Glomerular visceral epithelial cell (primary cell): Measurements from ENCODE around the gene TAF3.

Source experiments
- DNase-seq: peaks from one replicate; pipeline ENCODE4 v3.0.0-alpha.2; 2016; ENCODE audit errors: extremely low spot score

Gene TAF3

GRCh38 chr10:7932301-7933036 lies 114.2 kb downstream of the TAF3 start:
- no peak for DNase-seq

GRCh38 chr10:7933262-7933661 lies 115.0 kb downstream of the TAF3 start:
- no peak for DNase-seq

- DNase-seq, result no peak
Measured at GRCh38 chr10:7933757-7934156, 115.5 kb downstream of the TAF3 start.

GRCh38 chr10:7937315-7937945 lies 119.1 kb downstream of the TAF3 start:
- DNase-seq, result no peak

- DNase-seq, result no peak
Measured at GRCh38 chr10:7941576-7941975, 123.3 kb downstream of the TAF3 start.

- no peak for DNase-seq
Measured at GRCh38 chr10:7942316-7942715, 124.0 kb downstream of the TAF3 start.

GRCh38 chr10:7942859-7943258 lies 124.6 kb downstream of the TAF3 start:
- no peak for DNase-seq

- DNase-seq, result no peak
Measured at GRCh38 chr10:7944215-7944480, 125.8 kb downstream of the TAF3 start.

- no peak for DNase-seq
Measured at GRCh38 chr10:7944537-7944936, 126.2 kb downstream of the TAF3 start.

- DNase-seq, result no peak
Measured at GRCh38 chr10:7945034-7945433, 126.7 kb downstream of the TAF3 start.

- DNase-seq, result no peak
Measured at GRCh38 chr10:7945469-7946187, 127.3 kb downstream of the TAF3 start.

- DNase-seq, result no peak
Measured at GRCh38 chr10:7948371-7949000, 130.2 kb downstream of the TAF3 start.

- no peak for DNase-seq
Measured at GRCh38 chr10:7950981-7951847, 132.9 kb downstream of the TAF3 start.

- no peak for DNase-seq
Measured at GRCh38 chr10:7952266-7952665, 134.0 kb downstream of the TAF3 start.

GRCh38 chr10:7953447-7953846 lies 135.1 kb downstream of the TAF3 start:
- no peak for DNase-seq

- no peak for DNase-seq
Measured at GRCh38 chr10:7955446-7955845, 137.1 kb downstream of the TAF3 start.

GRCh38 chr10:7956508-7956907 lies 138.2 kb downstream of the TAF3 start:
- DNase-seq, result peak; percentile 20

GRCh38 chr10:7957591-7957990 lies 139.3 kb downstream of the TAF3 start:
- DNase-seq, result no peak

- DNase-seq, result no peak
Measured at GRCh38 chr10:7958442-7958841, 140.1 kb downstream of the TAF3 start.

GRCh38 chr10:7960108-7960507 lies 141.8 kb downstream of the TAF3 start:
- no peak for DNase-seq

GRCh38 chr10:7962592-7962991 lies 144.3 kb downstream of the TAF3 start:
- DNase-seq, result no peak

GRCh38 chr10:7965457-7965856 lies 147.2 kb downstream of the TAF3 start:
- DNase-seq, result no peak
